ENCODE results near the gene SNX5.

- TF ChIP-seq CTCF (conservative IDR thresholded peaks at IDR 0.05; ENCODE audit: low read length), result no peak
- TF ChIP-seq EZH2phosphoT487 (IDR thresholded peaks at IDR 0.05; ENCODE audit: borderline replicate concordance, low read depth, low read length), result no peak
Measured at GRCh38 chr20:17896193-17896723, 72.3 kb downstream of the SNX5 start.

All from OCI-LY7 (cell line).